GM12864 (cell line): ENCODE measurements around the gene TSPAN17.

Experiments used
- DNase-seq: peaks from one replicate; pipeline ENCODE4 v3.0.0-alpha.2; 2011; ENCODE audit warnings: low read depth
- H3K4me3 ChIP-seq: 2 replicates; pipeline ENCODE4 v1.5.1; 2011; ENCODE audit warnings: mild to moderate bottlenecking, low read depth, low read length, control low read depth
- CTCF ChIP-seq: IDR thresholded peaks from 2 replicates; pipeline ENCODE4 v1.5.1; 2011; ENCODE audit warnings: low read depth, mild to moderate bottlenecking, moderate library complexity, low read length, control low read depth, inconsistent platforms; ENCODE audit errors: missing control alignments

The TSPAN17 gene

GRCh38 chr5:176679365-176680225 lies 32.3 kb downstream of the TSPAN17 start:
- no peak overlapping the region for H3K4me3 ChIP-seq
- TF ChIP-seq CTCF: no peak
- no peak for DNase-seq

GRCh38 chr5:176680226-176680563 lies 32.9 kb downstream of the TSPAN17 start:
- TF ChIP-seq CTCF: no peak
- DNase-seq: no peak

GRCh38 chr5:176682016-176682531 lies 34.8 kb downstream of the TSPAN17 start:
- DNase-seq: no peak
- H3K4me3 ChIP-seq: no peak overlapping the region
- TF ChIP-seq CTCF: no peak

More at GRCh38 chr5:176680226-176680563, 32.9 kb downstream of the TSPAN17 start:
- no peak overlapping the region for H3K4me3 ChIP-seq

- H3K4me3 ChIP-seq: no peak overlapping the region
- TF ChIP-seq CTCF: no peak
- DNase-seq: no peak
These were observed 37.7 kb downstream of the TSPAN17 start for GRCh38 chr5:176685010-176685409.

- no peak for TF ChIP-seq CTCF
- no peak for DNase-seq
- no peak overlapping the region for H3K4me3 ChIP-seq
These were observed 40.0 kb downstream of the TSPAN17 start for GRCh38 chr5:176687247-176687646.

- DNase-seq: no peak
- no peak overlapping the region for H3K4me3 ChIP-seq
- no peak for TF ChIP-seq CTCF
These were observed 40.6 kb downstream of the TSPAN17 start for GRCh38 chr5:176687881-176688280.

GRCh38 chr5:176690911-176691310 lies 43.6 kb downstream of the TSPAN17 start:
- DNase-seq: no peak
- H3K4me3 ChIP-seq: no peak overlapping the region
- TF ChIP-seq CTCF: no peak
